HepG2 (cell line): ENCODE results near the gene ST3GAL4. TPM values are rescaled to one million over a fixed set of nuclear protein-coding genes. Genes with fewer than 3 reads are reported as not detected.

Source experiments
- ATAC-seq: fragments of 200-7000 bp; cut with Tn5 transposase; 3 replicates; pipeline ENCODE4 v1.9.1; 2020; ENCODE audit warnings: mild to moderate bottlenecking, moderate library complexity
- BruUV-seq: library from RNA; stranded (reverse); fragments of 400-500 nt; replicated peaks from 2 replicates; lab custom pipeline; 2021; lab: Mats Ljungman, UMichigan
- CTCF ChIA-PET: fragments of 300-600 bp; formaldehyde crosslinking; extraction: SDS; loops from one replicate; lab custom pipeline; 2021; ENCODE audit warnings: low total read pairs, inconsistent platforms, low intra/inter-chr PET ratio; lab: Yijun Ruan, JAX
- POLR2A ChIA-PET: fragments of 350-600 bp; sonication (Branson Sonifier 250); formaldehyde crosslinking; loops from one replicate; lab custom pipeline; 2020; ENCODE audit warnings: antibody characterized with exemption, inconsistent platforms; lab: Yijun Ruan, JAX
- DNase-seq: peaks from one replicate; pipeline ENCODE4 v3.0.0-alpha.2; 2015; ENCODE audit warnings: low spot score
- FAIRE-seq: peaks from 3 replicates; lab custom pipeline; 2011; peaks lifted over from hg19 to GRCh38; lab: Jason Lieb, UNC
- H2AFZ ChIP-seq: one replicate; pipeline ENCODE4 v1.6.1; 2011; ENCODE audit warnings: low read length, inconsistent platforms
- H3K27ac ChIP-seq: fragments of 300-600 bp; 3 replicates; pipeline ENCODE4 v1.8.0; 2011; ENCODE audit warnings: mixed run types, mild to moderate bottlenecking, mixed read lengths, low read length, inconsistent platforms; ENCODE audit not compliant: insufficient read depth; ENCODE audit errors: extremely low read length
- H3K27me3 ChIP-seq, 2 experiments: fragments of 200-600 bp in 1 of 2; 2 replicates in 1 of 2; 3 replicates in 1 of 2; pipeline versions ENCODE4 v1.6.0 to v1.8.0; 2011; ENCODE audit warnings: low read length in 2 of 2, mild to moderate bottlenecking in 2 of 2, moderate library complexity in 2 of 2, inconsistent platforms in 1 of 2; ENCODE audit not compliant: insufficient read depth in 2 of 2, control insufficient read depth in 1 of 2
- H3K36me3 ChIP-seq, 2 experiments: fragments of 200-600 bp in 1 of 2; replicated peaks in 1 of 2; 2 replicates in 1 of 2; 3 replicates in 1 of 2; pipeline versions ENCODE4 v1.5.1 to v1.8.0; 2011; ENCODE audit warnings: low read length in 2 of 2, inconsistent platforms in 1 of 2; ENCODE audit not compliant: insufficient read depth in 2 of 2, control insufficient read depth in 1 of 2
- H3K4me1 ChIP-seq: 2 replicates; pipeline ENCODE4 v1.5.1; 2012; ENCODE audit warnings: low read length, inconsistent platforms; ENCODE audit not compliant: insufficient read depth
- H3K4me2 ChIP-seq: 2 replicates; pipeline ENCODE4 v1.6.0; 2011; ENCODE audit warnings: low read depth, low read length, inconsistent platforms
- H3K4me3 ChIP-seq, 3 experiments: fragments of 200-600 bp in 1 of 3; sonication (generic), shearing (Covaris generic) in 1 of 3; replicated peaks in 1 of 3; 2 replicates each; pipeline ENCODE4 v1.5.1; 2011 to 2016; ENCODE audit warnings: low read length in 3 of 3, inconsistent platforms in 2 of 3, low read depth in 2 of 3, mild to moderate bottlenecking in 2 of 3, control low read depth in 1 of 3, mixed read lengths in 1 of 3; ENCODE audit not compliant: insufficient read depth in 1 of 3
- H3K79me2 ChIP-seq: one replicate; pipeline ENCODE4 v1.6.1; 2011; ENCODE audit warnings: low read length, inconsistent platforms; ENCODE audit not compliant: insufficient read depth
- H3K9ac ChIP-seq: 2 replicates; pipeline ENCODE4 v1.6.0; 2011; ENCODE audit warnings: mild to moderate bottlenecking, low read depth, low read length, inconsistent platforms; ENCODE audit not compliant: insufficient read depth
- H3K9me3 ChIP-seq: 2 replicates; pipeline ENCODE4 v1.5.1; 2012; ENCODE audit warnings: mild to moderate bottlenecking, low read length
- H4K20me1 ChIP-seq: 2 replicates; pipeline ENCODE4 v1.6.0; 2011; ENCODE audit warnings: inconsistent platforms, mild to moderate bottlenecking, low read length, moderate library complexity; ENCODE audit not compliant: insufficient read depth
- DDIT3 ChIP-seq: sonication (generic); formaldehyde crosslinking; IDR thresholded peaks from 2 replicates; pipeline ENCODE4 v1.4.0; 2020; ENCODE audit warnings: mild to moderate bottlenecking, missing genetic modification reagents
- DR1 ChIP-seq: sonication (generic); formaldehyde crosslinking; IDR thresholded peaks from 2 replicates; pipeline ENCODE4 v1.8.0; 2021; ENCODE audit warnings: mild to moderate bottlenecking, missing genetic modification reagents, inconsistent platforms
- KDM2A ChIP-seq: sonication (generic); formaldehyde crosslinking; IDR thresholded peaks from 2 replicates; pipeline ENCODE4 v1.4.0; 2020; ENCODE audit warnings: low read depth, missing genetic modification reagents, borderline replicate concordance
- SNAPC5 ChIP-seq: sonication (generic); formaldehyde crosslinking; IDR thresholded peaks from 2 replicates; pipeline ENCODE4 v1.8.1; 2023; ENCODE audit warnings: mild to moderate bottlenecking, missing genetic modification reagents, borderline replicate concordance
- ZGPAT ChIP-seq: IDR thresholded peaks from 2 replicates; pipeline ENCODE4 v1.6.1; 2016; ENCODE audit warnings: mild to moderate bottlenecking
- ZKSCAN1 ChIP-seq: fragments of 150-350 bp; IDR thresholded peaks from 2 replicates; pipeline ENCODE4 v1.6.1; 2014; ENCODE audit warnings: low read length
- ZNF121 ChIP-seq: sonication (generic); formaldehyde crosslinking; IDR thresholded peaks from 2 replicates; pipeline ENCODE4 v1.5.0; 2020; ENCODE audit warnings: mild to moderate bottlenecking, missing genetic modification reagents
- ZNF513 ChIP-seq: sonication (generic); formaldehyde crosslinking; conservative IDR thresholded peaks from 2 replicates; pipeline ENCODE4 v1.5.0; 2020; ENCODE audit warnings: missing genetic modification reagents
- ZNF543 ChIP-seq: sonication (generic); formaldehyde crosslinking; IDR thresholded peaks from 2 replicates; pipeline ENCODE4 v1.4.0; 2020; ENCODE audit warnings: mild to moderate bottlenecking, missing genetic modification reagents
- ZNF780A ChIP-seq: sonication (generic); formaldehyde crosslinking; IDR thresholded peaks from 2 replicates; pipeline ENCODE4 v1.8.0; 2022; ENCODE audit warnings: mild to moderate bottlenecking, missing genetic modification reagents, moderate library complexity
- ZSCAN9 ChIP-seq: IDR thresholded peaks from 2 replicates; pipeline ENCODE4 v1.6.1; 2016; ENCODE audit warnings: borderline replicate concordance
- WGBS: methylation state at CpG from one replicate; pipeline ENCODE4 v1.1.6; 2017; ENCODE audit warnings: low lambda C conversion rate; 5-methylcytosine and 5-hydroxymethylcytosine counted together
- in situ Hi-C: cut with HindIII; loops from 2 replicates; pipeline ENCODE4 v1.10.0; 2017; ENCODE audit warnings: low pct_unique_long_range_greater_than_20kb; ENCODE audit not compliant: extremely low pct_ligation_motif_present
- intact Hi-C: fragments of 100-400 bp; cut with micrococcal nuclease; formaldehyde crosslinking; loops from one replicate; pipeline ENCODE4 v1.10.0; 2022; ENCODE audit not compliant: unreplicated experiment
- polyA plus RNA-seq, 8 experiments: library from polyadenylated mRNA; depleted of rRNA in 3 of 8; stranded (reverse) in 7 of 8; unstranded in 1 of 8; fragments of >200 nt; fragmentation: Illumina TruSeq in 4 of 8; extraction: Trizol in 4 of 8; gene quantifications; 2 replicates each; pipeline versions ENCODE4 v1.2.1 to v1.2.3, GENCODE V29; 2011 to 2016; ENCODE audit warnings: low read depth in 4 of 8, missing spikeins in 1 of 8, mixed read lengths in 1 of 8; ENCODE audit not compliant: insufficient read depth in 1 of 8
- total RNA-seq, 5 experiments: library from RNA; depleted of rRNA; stranded (reverse); fragments of >200 nt; fragmentation: Illumina TruSeq; extraction: Trizol; gene quantifications; 2 replicates each; pipeline ENCODE4 v1.2.3, GENCODE V29; 2016; ENCODE audit warnings: low read depth in 1 of 5
- TF ChIP-seq, protein P1 (sequence below): sonication (generic); formaldehyde crosslinking; IDR thresholded peaks from 2 replicates; pipeline ENCODE4 v1.4.0; 2020; ENCODE audit warnings: missing genetic modification reagents
- TF ChIP-seq, protein P2 (sequence below): fragments of 450-650 bp; IDR thresholded peaks from 2 replicates; pipeline ENCODE4 v1.6.1; 2017; ENCODE audit warnings: mild to moderate bottlenecking
- TF ChIP-seq, protein P3 (sequence below): sonication (generic); formaldehyde crosslinking; IDR thresholded peaks from 2 replicates; pipeline ENCODE4 v1.4.0; 2020; ENCODE audit warnings: low read depth, missing genetic modification reagents

ST3GAL4 gene
- total and polyA plus RNA-seq, 2 of the 13 experiments (the other 11 are each of a cell fraction or from before 2014, with no cell fraction given) = 9.1 to 13.3 TPM

DNA sequence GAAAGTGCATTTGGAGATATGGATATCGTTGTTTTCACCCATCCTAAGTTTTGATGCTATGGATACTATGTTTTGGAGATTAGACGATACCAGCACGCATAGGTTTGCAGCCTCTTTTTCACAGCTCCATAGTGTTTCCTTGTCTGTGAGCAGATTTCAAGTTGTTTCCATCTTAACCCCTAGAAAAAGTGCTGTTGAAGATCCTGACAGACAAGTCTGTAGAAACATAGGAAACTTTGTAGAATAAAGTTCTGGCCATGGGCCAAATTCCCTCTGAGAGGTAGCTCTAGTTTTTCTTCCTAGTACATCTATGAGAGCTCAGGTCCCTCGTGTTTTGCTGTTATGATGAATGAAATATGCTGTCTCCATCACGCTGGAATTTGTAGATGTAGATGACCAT lies 32.4 kb downstream of the ST3GAL4 start:
- no peaks in the 10 kb centered on the region for H3K9me3 ChIP-seq
- H4K20me1 ChIP-seq = no peaks in the 10 kb centered on the region
- no peak overlapping the region for H3K4me3 ChIP-seq
- FAIRE-seq (no peak), DNase-seq (no peak), ATAC-seq (no peak)
- H3K27ac ChIP-seq = no peak overlapping the region
- no peak overlapping the region for H3K4me2 ChIP-seq
- intact Hi-C loops = no loop called here
- no peak overlapping the region for H2AFZ ChIP-seq
- BruUV-seq = no TSS peak
- H3K27me3 ChIP-seq = no peaks in the 10 kb centered on the region
- ChIA-PET POLR2A (no interaction called here), CTCF (no interaction called here)
- WGBS = 85% methylated on average over 5 of the region's 5 CpGs
- peaks cover 2% of the 10 kb centered on the region for H3K79me2 ChIP-seq
- no peak overlapping the region for H3K9ac ChIP-seq
- no peaks in the 10 kb centered on the region for H3K36me3 ChIP-seq
- no peaks in the 10 kb centered on the region for H3K4me1 ChIP-seq
- in situ Hi-C loops = no loop called here
- TF ChIP-seq KDM2A (no peak), ZNF513 (CRISPR knock-in tag) (no peak), DDIT3 (CRISPR knock-in tag) (no peak), DR1 (no peak), ZSCAN9 (CRISPR knock-in tag) (no peak), ZNF780A (no peak), ZNF543 (CRISPR knock-in tag) (no peak), SNAPC5 (CRISPR knock-in tag) (no peak), ZNF121 (CRISPR knock-in tag) (no peak), ZKSCAN1 (no peak), ZGPAT (CRISPR knock-in tag) (no peak)
- TF ChIP-seq, protein P1, sequence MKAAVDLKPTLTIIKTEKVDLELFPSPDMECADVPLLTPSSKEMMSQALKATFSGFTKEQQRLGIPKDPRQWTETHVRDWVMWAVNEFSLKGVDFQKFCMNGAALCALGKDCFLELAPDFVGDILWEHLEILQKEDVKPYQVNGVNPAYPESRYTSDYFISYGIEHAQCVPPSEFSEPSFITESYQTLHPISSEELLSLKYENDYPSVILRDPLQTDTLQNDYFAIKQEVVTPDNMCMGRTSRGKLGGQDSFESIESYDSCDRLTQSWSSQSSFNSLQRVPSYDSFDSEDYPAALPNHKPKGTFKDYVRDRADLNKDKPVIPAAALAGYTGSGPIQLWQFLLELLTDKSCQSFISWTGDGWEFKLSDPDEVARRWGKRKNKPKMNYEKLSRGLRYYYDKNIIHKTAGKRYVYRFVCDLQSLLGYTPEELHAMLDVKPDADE (CRISPR knock-in tag) = no peak
- TF ChIP-seq, protein P2, sequence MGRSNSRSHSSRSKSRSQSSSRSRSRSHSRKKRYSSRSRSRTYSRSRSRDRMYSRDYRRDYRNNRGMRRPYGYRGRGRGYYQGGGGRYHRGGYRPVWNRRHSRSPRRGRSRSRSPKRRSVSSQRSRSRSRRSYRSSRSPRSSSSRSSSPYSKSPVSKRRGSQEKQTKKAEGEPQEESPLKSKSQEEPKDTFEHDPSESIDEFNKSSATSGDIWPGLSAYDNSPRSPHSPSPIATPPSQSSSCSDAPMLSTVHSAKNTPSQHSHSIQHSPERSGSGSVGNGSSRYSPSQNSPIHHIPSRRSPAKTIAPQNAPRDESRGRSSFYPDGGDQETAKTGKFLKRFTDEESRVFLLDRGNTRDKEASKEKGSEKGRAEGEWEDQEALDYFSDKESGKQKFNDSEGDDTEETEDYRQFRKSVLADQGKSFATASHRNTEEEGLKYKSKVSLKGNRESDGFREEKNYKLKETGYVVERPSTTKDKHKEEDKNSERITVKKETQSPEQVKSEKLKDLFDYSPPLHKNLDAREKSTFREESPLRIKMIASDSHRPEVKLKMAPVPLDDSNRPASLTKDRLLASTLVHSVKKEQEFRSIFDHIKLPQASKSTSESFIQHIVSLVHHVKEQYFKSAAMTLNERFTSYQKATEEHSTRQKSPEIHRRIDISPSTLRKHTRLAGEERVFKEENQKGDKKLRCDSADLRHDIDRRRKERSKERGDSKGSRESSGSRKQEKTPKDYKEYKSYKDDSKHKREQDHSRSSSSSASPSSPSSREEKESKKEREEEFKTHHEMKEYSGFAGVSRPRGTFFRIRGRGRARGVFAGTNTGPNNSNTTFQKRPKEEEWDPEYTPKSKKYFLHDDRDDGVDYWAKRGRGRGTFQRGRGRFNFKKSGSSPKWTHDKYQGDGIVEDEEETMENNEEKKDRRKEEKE = no peak
- TF ChIP-seq, protein P3, sequence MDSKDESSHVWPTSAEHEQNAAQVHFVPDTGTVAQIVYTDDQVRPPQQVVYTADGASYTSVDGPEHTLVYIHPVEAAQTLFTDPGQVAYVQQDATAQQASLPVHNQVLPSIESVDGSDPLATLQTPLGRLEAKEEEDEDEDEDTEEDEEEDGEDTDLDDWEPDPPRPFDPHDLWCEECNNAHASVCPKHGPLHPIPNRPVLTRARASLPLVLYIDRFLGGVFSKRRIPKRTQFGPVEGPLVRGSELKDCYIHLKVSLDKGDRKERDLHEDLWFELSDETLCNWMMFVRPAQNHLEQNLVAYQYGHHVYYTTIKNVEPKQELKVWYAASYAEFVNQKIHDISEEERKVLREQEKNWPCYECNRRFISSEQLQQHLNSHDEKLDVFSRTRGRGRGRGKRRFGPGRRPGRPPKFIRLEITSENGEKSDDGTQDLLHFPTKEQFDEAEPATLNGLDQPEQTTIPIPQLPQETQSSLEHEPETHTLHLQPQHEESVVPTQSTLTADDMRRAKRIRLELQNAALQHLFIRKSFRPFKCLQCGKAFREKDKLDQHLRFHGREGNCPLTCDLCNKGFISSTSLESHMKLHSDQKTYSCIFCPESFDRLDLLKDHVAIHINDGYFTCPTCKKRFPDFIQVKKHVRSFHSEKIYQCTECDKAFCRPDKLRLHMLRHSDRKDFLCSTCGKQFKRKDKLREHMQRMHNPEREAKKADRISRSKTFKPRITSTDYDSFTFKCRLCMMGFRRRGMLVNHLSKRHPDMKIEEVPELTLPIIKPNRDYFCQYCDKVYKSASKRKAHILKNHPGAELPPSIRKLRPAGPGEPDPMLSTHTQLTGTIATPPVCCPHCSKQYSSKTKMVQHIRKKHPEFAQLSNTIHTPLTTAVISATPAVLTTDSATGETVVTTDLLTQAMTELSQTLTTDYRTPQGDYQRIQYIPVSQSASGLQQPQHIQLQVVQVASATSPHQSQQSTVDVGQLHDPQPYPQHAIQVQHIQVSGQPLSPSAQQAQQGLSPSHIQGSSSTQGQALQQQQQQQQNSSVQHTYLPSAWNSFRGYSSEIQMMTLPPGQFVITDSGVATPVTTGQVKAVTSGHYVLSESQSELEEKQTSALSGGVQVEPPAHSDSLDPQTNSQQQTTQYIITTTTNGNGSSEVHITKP (CRISPR knock-in tag) = no peak
